Tibial nerve (tissue), 4 donors: ENCODE results near the gene SPAG17.

Experiments used
- CTCF ChIP-seq, 5 experiments: fragments of 200-600 bp in 3 of 5; fragments of 450-650 bp in 2 of 5; sonication (generic) in 3 of 5; IDR thresholded peaks; one replicate each; pipeline ENCODE4 v1.5.1; 2016 to 2019; ENCODE audit warnings: antibody characterized with exemption in 5 of 5, mild to moderate bottlenecking in 3 of 5, moderate library complexity in 2 of 5
- EP300 ChIP-seq, 2 donors: sonication (generic); formaldehyde crosslinking; IDR thresholded peaks; one replicate each; pipeline ENCODE4 v1.6.1; 2017; ENCODE audit warnings: antibody characterized with exemption in 2 of 2, mild to moderate bottlenecking in 1 of 2

GRCh38 chr1:118155106-118155505, 29.9 kb downstream of the SPAG17 start:
- no peak for TF ChIP-seq CTCF (IDR thresholded peaks at IDR 0.05)
- no peak for TF ChIP-seq EP300 (IDR thresholded peaks at IDR 0.05)
